Measurements from ENCODE around the gene FTCDNL1. TPM values are rescaled to one million over a fixed set of nuclear protein-coding genes. Genes with fewer than 3 reads are reported as not detected.

Gene FTCDNL1
- total and polyA plus RNA-seq, 2 of the 13 experiments (the other 11 are each of a cell fraction or from before 2014, with no cell fraction given): 0.98 to 1.4 TPM

DNA sequence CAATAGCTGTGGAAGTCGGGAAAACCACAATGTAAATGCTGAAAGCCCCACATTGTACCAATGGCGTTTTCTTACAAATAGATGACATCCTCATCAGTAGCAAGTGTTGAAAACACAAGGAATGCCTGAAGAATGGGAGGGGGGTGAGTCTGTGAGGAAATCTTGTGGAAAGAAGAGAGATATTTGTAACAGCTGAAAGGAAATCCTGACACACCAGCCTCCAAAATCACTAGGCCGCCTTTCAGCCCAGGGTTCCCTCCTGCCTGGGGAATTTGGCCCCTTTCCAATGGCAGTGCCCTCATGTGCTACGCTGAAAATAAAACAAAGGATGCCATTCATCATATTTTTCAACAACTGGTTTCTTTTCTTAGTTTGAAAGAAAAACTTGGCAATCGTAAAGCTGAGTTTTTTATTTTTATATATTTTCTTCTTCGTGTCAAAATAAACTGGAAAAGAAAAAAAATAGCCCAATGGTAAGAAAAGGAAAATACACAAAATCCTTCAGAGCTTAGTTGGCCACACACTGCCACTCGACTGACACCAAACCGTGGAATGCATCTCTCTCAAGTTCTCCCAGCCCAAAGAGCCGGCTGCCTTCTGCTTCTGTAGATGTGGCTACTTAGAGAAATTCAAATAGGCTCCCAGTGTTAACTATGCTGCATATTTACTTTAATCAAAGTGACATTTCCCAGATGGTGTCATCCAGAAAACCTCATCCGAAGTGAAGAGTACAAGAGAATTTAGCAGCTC lies 52.0 kb downstream of the FTCDNL1 start:
- no peak overlapping the region for H3K4me3 ChIP-seq (replicated peaks in 1 of 3; ENCODE audit: insufficient read depth in 1 of 3, low read depth in 2 of 3, low read length in 3 of 3)
- no peaks in the 10 kb centered on the region for H4K20me1 ChIP-seq (ENCODE audit: insufficient read depth, low read length)
- no peak for ATAC-seq
- no peaks in the 10 kb centered on the region for H3K4me1 ChIP-seq (ENCODE audit: insufficient read depth, low read length)
- H3K9me3 ChIP-seq (ENCODE audit: low read length): no peaks in the 10 kb centered on the region
- no peak for FAIRE-seq
- POLR2A ChIA-PET: no interaction called here
- H2AFZ ChIP-seq (ENCODE audit: low read length): no peak overlapping the region
- no peak for DNase-seq (ENCODE audit: low spot score)
- H3K36me3 ChIP-seq (replicated peaks in 1 of 2; ENCODE audit: control insufficient read depth in 1 of 2, insufficient read depth in 2 of 2, low read length in 2 of 2): no peaks in the 10 kb centered on the region
- 25% methylated on average over 10 of the region's 10 CpGs for WGBS (ENCODE audit: low lambda C conversion rate)
- no peaks in the 10 kb centered on the region for H3K79me2 ChIP-seq (ENCODE audit: insufficient read depth, low read length)
- no peak overlapping the region for H3K4me2 ChIP-seq (ENCODE audit: low read depth, low read length)
- in situ Hi-C loops (cut with HindIII; ENCODE audit: extremely low pct_ligation_motif_present, low pct_unique_long_range_greater_than_20kb) (no loop called here), intact Hi-C loops (cut with micrococcal nuclease; ENCODE audit: unreplicated experiment) (no loop called here)
- H3K9ac ChIP-seq (ENCODE audit: insufficient read depth, low read depth, low read length): no peak overlapping the region
- H3K27me3 ChIP-seq (ENCODE audit: control insufficient read depth in 1 of 2, insufficient read depth in 2 of 2, low read length in 2 of 2): no peaks in the 10 kb centered on the region
- no peak overlapping the region for H3K27ac ChIP-seq (ENCODE audit: extremely low read length, insufficient read depth, low read length)
- CTCF ChIA-PET (ENCODE audit: low intra/inter-chr PET ratio, low total read pairs): no interaction called here
- no TSS peak for BruUV-seq (replicated peaks)
- TF ChIP-seq, protein P1, sequence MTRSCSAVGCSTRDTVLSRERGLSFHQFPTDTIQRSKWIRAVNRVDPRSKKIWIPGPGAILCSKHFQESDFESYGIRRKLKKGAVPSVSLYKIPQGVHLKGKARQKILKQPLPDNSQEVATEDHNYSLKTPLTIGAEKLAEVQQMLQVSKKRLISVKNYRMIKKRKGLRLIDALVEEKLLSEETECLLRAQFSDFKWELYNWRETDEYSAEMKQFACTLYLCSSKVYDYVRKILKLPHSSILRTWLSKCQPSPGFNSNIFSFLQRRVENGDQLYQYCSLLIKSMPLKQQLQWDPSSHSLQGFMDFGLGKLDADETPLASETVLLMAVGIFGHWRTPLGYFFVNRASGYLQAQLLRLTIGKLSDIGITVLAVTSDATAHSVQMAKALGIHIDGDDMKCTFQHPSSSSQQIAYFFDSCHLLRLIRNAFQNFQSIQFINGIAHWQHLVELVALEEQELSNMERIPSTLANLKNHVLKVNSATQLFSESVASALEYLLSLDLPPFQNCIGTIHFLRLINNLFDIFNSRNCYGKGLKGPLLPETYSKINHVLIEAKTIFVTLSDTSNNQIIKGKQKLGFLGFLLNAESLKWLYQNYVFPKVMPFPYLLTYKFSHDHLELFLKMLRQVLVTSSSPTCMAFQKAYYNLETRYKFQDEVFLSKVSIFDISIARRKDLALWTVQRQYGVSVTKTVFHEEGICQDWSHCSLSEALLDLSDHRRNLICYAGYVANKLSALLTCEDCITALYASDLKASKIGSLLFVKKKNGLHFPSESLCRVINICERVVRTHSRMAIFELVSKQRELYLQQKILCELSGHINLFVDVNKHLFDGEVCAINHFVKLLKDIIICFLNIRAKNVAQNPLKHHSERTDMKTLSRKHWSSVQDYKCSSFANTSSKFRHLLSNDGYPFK (CRISPR knock-in tag; IDR thresholded peaks at IDR 0.05; ENCODE audit: borderline replicate concordance): no peak
- TF ChIP-seq RBFOX2 (IDR thresholded peaks at IDR 0.05; ENCODE audit: low read depth, low read length) (no peak), ZNF674 (CRISPR knock-in tag; IDR thresholded peaks at IDR 0.05; ENCODE audit: low read depth) (no peak), ZNF101 (CRISPR knock-in tag; IDR thresholded peaks at IDR 0.05; ENCODE audit: borderline replicate concordance, low read depth) (no peak), RELA (CRISPR knock-in tag; IDR thresholded peaks at IDR 0.05) (no peak), ZFYVE20 (CRISPR knock-in tag; IDR thresholded peaks at IDR 0.05; ENCODE audit: borderline replicate concordance, low read depth) (no peak), ZBTB1 (CRISPR knock-in tag; IDR thresholded peaks at IDR 0.05; ENCODE audit: borderline replicate concordance) (no peak), HNRNPL (IDR thresholded peaks at IDR 0.05; ENCODE audit: low read depth, low read length) (no peak), ZNF136 (CRISPR knock-in tag; IDR thresholded peaks at IDR 0.05; ENCODE audit: low read depth) (no peak), MLLT10 (CRISPR knock-in tag; IDR thresholded peaks at IDR 0.05) (no peak)
- TF ChIP-seq, protein P2, sequence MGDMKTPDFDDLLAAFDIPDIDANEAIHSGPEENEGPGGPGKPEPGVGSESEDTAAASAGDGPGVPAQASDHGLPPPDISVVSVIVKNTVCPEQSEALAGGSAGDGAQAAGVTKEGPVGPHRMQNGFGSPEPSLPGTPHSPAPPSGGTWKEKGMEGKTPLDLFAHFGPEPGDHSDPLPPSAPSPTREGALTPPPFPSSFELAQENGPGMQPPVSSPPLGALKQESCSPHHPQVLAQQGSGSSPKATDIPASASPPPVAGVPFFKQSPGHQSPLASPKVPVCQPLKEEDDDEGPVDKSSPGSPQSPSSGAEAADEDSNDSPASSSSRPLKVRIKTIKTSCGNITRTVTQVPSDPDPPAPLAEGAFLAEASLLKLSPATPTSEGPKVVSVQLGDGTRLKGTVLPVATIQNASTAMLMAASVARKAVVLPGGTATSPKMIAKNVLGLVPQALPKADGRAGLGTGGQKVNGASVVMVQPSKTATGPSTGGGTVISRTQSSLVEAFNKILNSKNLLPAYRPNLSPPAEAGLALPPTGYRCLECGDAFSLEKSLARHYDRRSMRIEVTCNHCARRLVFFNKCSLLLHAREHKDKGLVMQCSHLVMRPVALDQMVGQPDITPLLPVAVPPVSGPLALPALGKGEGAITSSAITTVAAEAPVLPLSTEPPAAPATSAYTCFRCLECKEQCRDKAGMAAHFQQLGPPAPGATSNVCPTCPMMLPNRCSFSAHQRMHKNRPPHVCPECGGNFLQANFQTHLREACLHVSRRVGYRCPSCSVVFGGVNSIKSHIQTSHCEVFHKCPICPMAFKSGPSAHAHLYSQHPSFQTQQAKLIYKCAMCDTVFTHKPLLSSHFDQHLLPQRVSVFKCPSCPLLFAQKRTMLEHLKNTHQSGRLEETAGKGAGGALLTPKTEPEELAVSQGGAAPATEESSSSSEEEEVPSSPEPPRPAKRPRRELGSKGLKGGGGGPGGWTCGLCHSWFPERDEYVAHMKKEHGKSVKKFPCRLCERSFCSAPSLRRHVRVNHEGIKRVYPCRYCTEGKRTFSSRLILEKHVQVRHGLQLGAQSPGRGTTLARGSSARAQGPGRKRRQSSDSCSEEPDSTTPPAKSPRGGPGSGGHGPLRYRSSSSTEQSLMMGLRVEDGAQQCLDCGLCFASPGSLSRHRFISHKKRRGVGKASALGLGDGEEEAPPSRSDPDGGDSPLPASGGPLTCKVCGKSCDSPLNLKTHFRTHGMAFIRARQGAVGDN (CRISPR knock-in tag; IDR thresholded peaks at IDR 0.05): no peak
- TF ChIP-seq, protein P3, sequence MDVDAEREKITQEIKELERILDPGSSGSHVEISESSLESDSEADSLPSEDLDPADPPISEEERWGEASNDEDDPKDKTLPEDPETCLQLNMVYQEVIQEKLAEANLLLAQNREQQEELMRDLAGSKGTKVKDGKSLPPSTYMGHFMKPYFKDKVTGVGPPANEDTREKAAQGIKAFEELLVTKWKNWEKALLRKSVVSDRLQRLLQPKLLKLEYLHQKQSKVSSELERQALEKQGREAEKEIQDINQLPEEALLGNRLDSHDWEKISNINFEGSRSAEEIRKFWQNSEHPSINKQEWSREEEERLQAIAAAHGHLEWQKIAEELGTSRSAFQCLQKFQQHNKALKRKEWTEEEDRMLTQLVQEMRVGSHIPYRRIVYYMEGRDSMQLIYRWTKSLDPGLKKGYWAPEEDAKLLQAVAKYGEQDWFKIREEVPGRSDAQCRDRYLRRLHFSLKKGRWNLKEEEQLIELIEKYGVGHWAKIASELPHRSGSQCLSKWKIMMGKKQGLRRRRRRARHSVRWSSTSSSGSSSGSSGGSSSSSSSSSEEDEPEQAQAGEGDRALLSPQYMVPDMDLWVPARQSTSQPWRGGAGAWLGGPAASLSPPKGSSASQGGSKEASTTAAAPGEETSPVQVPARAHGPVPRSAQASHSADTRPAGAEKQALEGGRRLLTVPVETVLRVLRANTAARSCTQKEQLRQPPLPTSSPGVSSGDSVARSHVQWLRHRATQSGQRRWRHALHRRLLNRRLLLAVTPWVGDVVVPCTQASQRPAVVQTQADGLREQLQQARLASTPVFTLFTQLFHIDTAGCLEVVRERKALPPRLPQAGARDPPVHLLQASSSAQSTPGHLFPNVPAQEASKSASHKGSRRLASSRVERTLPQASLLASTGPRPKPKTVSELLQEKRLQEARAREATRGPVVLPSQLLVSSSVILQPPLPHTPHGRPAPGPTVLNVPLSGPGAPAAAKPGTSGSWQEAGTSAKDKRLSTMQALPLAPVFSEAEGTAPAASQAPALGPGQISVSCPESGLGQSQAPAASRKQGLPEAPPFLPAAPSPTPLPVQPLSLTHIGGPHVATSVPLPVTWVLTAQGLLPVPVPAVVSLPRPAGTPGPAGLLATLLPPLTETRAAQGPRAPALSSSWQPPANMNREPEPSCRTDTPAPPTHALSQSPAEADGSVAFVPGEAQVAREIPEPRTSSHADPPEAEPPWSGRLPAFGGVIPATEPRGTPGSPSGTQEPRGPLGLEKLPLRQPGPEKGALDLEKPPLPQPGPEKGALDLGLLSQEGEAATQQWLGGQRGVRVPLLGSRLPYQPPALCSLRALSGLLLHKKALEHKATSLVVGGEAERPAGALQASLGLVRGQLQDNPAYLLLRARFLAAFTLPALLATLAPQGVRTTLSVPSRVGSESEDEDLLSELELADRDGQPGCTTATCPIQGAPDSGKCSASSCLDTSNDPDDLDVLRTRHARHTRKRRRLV (CRISPR knock-in tag; IDR thresholded peaks at IDR 0.05): no peak
